Neural progenitor cell (in vitro differentiated cells): Measurements from ENCODE around the gene DNAJC3. TPM values are rescaled to one million over a fixed set of nuclear protein-coding genes. Genes with fewer than 3 reads are reported as not detected.
"Not testable (repeated sequence)": the region's sequence is repeated elsewhere in the genome, so short reads cannot be mapped to it uniquely, and the experiment has no call there.

Experiments
- DNase-seq: peaks from one replicate; pipeline ENCODE4 v3.0.0-alpha.2; 2016; ENCODE audit warnings: low spot score
- H2AFZ ChIP-seq: fragments of 200-600 bp; sonication (generic); replicated peaks from 2 replicates; pipeline ENCODE4 v1.6.1; 2016; ENCODE audit warnings: antibody characterized with exemption
- H3F3A ChIP-seq: fragments of 200-600 bp; sonication (generic); 2 replicates; pipeline ENCODE4 v1.6.1; 2016; ENCODE audit warnings: antibody characterized with exemption, low read depth
- H3K27ac ChIP-seq: fragments of 200-600 bp; sonication (generic); 2 replicates; pipeline ENCODE4 v1.5.1; 2016; ENCODE audit warnings: mild to moderate bottlenecking
- H3K27me3 ChIP-seq: fragments of 200-600 bp; sonication (generic); 2 replicates; pipeline ENCODE4 v1.6.1; 2016; ENCODE audit warnings: mild to moderate bottlenecking, moderate library complexity
- H3K36me3 ChIP-seq: fragments of 200-600 bp; sonication (generic); 2 replicates; pipeline ENCODE4 v1.5.1; 2016
- H3K4me1 ChIP-seq: fragments of 200-600 bp; sonication (generic); 2 replicates; pipeline ENCODE4 v1.6.1; 2016; ENCODE audit warnings: mixed run types
- H3K4me2 ChIP-seq: fragments of 200-600 bp; sonication (generic); 2 replicates; pipeline ENCODE4 v1.6.1; 2016
- H3K4me3 ChIP-seq: fragments of 200-600 bp; sonication (generic); 2 replicates; pipeline ENCODE4 v1.5.1; 2016
- H3K79me2 ChIP-seq: fragments of 200-600 bp; sonication (generic); 2 replicates; pipeline ENCODE4 v1.6.1; 2016; ENCODE audit warnings: low read depth
- H3K9ac ChIP-seq: fragments of 200-600 bp; sonication (generic); 2 replicates; pipeline ENCODE4 v1.6.1; 2016
- H3K9me3 ChIP-seq: fragments of 200-600 bp; sonication (generic); 2 replicates; pipeline ENCODE4 v1.5.1; 2016; ENCODE audit warnings: low read depth
- H4K20me1 ChIP-seq: fragments of 200-600 bp; sonication (generic); 2 replicates; pipeline ENCODE4 v1.6.1; 2016; ENCODE audit warnings: low read depth
- H3K27ac Mint-ChIP-seq: 3 replicates; pipeline ENCODE4 v1.8.0; 2021; ENCODE audit warnings: mixed read lengths
- H3K27me3 Mint-ChIP-seq: 2 replicates; pipeline ENCODE4 v1.8.0; 2022; ENCODE audit warnings: low read depth, mild to moderate bottlenecking, inconsistent platforms, moderate library complexity, mixed read lengths; ENCODE audit not compliant: insufficient read depth
- H3K36me3 Mint-ChIP-seq: 3 replicates; pipeline ENCODE4 v1.8.0; 2021; ENCODE audit warnings: mixed read lengths
- H3K4me1 Mint-ChIP-seq: 3 replicates; pipeline ENCODE4 v1.8.0; 2021; ENCODE audit warnings: mixed read lengths
- H3K4me3 Mint-ChIP-seq: 3 replicates; pipeline ENCODE4 v1.8.0; 2021; ENCODE audit warnings: mild to moderate bottlenecking, moderate library complexity, mixed read lengths
- H3K9me3 Mint-ChIP-seq: 3 replicates; pipeline ENCODE4 v1.8.0; 2020; ENCODE audit warnings: mixed read lengths
- EZH2 ChIP-seq: fragments of 200-600 bp; sonication (generic); IDR thresholded peaks from 2 replicates; pipeline ENCODE4 v1.6.1; 2017; ENCODE audit warnings: antibody characterized with exemption, mild to moderate bottlenecking, moderate library complexity
- EZH2phosphoT487 ChIP-seq: fragments of 200-600 bp; sonication (generic); IDR thresholded peaks from 2 replicates; pipeline ENCODE4 v1.6.1; 2017; ENCODE audit warnings: antibody characterized with exemption
- total RNA-seq: library from RNA; depleted of rRNA; stranded (reverse); fragments of >200 nt; gene quantifications from 2 replicates; pipeline ENCODE4 v1.2.3, GENCODE V29; 2015; ENCODE audit warnings: low replicate concordance
- TF ChIP-seq, protein P1 (sequence below): fragments of 200-600 bp; sonication (generic); IDR thresholded peaks from 2 replicates; pipeline ENCODE4 v1.5.1; 2017; ENCODE audit warnings: antibody characterized with exemption, mild to moderate bottlenecking

The DNAJC3 gene
- total RNA-seq, 1 donor from 2014 or later: 17.3 TPM

DNA sequence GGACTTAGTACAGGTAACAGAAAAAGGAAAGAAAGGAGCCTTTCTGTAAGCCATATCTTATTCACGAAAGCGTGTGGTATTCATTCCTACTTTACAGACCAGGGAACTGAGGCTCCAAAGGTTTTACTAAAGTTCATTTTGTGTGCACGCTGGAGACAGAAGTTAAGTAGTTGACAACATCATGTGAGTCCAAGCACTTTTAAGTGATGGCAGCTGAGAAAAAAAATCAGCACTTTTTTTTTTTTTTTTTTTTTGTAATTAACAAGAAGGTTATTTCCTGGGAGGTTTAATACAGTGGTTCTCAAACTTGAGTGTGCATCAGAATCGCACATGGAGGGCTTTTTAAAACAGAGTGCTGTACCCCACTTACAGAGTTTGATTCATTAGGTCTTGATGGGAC is 2.0 kb downstream of the DNAJC3 start:
- peak overlapping the region; percentile 95 for H3K4me2 ChIP-seq

DNA sequence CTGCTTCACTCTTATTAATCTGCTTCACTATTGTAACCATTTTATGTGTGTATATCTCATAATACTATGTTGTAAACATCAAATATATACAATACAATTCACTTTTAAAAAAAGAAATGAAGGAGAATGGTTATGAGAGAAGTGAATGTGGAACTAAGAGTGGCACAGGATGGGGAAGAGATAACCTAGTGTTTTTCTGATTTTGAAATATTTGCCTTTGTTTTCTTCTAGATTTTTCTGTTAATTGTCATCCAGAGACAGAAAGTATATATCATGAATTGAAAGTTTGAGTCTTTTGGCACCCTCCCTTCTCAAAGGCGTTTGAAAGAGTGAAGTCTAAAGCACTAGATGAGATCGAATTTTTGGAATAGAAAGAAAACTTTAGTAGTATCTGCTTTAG is 2.8 kb downstream of the DNAJC3 start:
- Mint-ChIP-seq H3K4me1 (peaks cover 23% of the 10 kb centered on the region), H3K4me3 (no peak overlapping the region), H3K9me3 (peaks cover 9% of the 10 kb centered on the region), H3K27ac (no peak overlapping the region), H3K36me3 (peaks cover 6% of the 10 kb centered on the region), H3K27me3 (peaks cover 5% of the 10 kb centered on the region)
- Histone ChIP-seq H3K36me3 (no peaks in the 10 kb centered on the region), H3K27ac (no peak overlapping the region), H3K4me1 (peaks cover 23% of the 10 kb centered on the region), H3K4me3 (no peak overlapping the region), H3F3A (peaks cover 18% of the 10 kb centered on the region), H2AFZ (no peak overlapping the region), H3K79me2 (peaks cover 42% of the 10 kb centered on the region), H3K4me2 (no peak overlapping the region), H3K27me3 (no peaks in the 10 kb centered on the region), H3K9ac (no peak overlapping the region), H4K20me1 (peaks cover 7% of the 10 kb centered on the region), H3K9me3 (no peaks in the 10 kb centered on the region)
- TF ChIP-seq EZH2 (no peak), EZH2phosphoT487 (no peak)
- TF ChIP-seq, protein P1, sequence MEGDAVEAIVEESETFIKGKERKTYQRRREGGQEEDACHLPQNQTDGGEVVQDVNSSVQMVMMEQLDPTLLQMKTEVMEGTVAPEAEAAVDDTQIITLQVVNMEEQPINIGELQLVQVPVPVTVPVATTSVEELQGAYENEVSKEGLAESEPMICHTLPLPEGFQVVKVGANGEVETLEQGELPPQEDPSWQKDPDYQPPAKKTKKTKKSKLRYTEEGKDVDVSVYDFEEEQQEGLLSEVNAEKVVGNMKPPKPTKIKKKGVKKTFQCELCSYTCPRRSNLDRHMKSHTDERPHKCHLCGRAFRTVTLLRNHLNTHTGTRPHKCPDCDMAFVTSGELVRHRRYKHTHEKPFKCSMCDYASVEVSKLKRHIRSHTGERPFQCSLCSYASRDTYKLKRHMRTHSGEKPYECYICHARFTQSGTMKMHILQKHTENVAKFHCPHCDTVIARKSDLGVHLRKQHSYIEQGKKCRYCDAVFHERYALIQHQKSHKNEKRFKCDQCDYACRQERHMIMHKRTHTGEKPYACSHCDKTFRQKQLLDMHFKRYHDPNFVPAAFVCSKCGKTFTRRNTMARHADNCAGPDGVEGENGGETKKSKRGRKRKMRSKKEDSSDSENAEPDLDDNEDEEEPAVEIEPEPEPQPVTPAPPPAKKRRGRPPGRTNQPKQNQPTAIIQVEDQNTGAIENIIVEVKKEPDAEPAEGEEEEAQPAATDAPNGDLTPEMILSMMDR: no peak
- DNase-seq: no peak

More for the DNA sequence above, 2.0 kb downstream of the DNAJC3 start:
- Histone ChIP-seq H3K4me1 (peaks cover 23% of the 10 kb centered on the region), H3K36me3 (no peaks in the 10 kb centered on the region), H3K9ac (no peak overlapping the region), H3K27ac (no peak overlapping the region), H3K4me3 (peak overlapping the region; percentile 75), H3K9me3 (no peaks in the 10 kb centered on the region), H3K27me3 (no peaks in the 10 kb centered on the region), H2AFZ (no peak overlapping the region), H3F3A (peaks cover 18% of the 10 kb centered on the region), H3K79me2 (peaks cover 45% of the 10 kb centered on the region), H4K20me1 (peaks cover 7% of the 10 kb centered on the region)
- H3K9me3 Mint-ChIP-seq: peaks cover 6% of the 10 kb centered on the region
- H3K27ac Mint-ChIP-seq: no peak overlapping the region
- DNase-seq: no peak
- H3K4me1 Mint-ChIP-seq: peaks cover 24% of the 10 kb centered on the region
- TF ChIP-seq EZH2 (no peak), EZH2phosphoT487 (no peak)
- TF ChIP-seq, protein P1: no peak
- peak overlapping the region; percentile 92 for H3K4me3 Mint-ChIP-seq
- H3K27me3 Mint-ChIP-seq: peaks cover 5% of the 10 kb centered on the region
- peaks cover 2% of the 10 kb centered on the region for H3K36me3 Mint-ChIP-seq

DNA sequence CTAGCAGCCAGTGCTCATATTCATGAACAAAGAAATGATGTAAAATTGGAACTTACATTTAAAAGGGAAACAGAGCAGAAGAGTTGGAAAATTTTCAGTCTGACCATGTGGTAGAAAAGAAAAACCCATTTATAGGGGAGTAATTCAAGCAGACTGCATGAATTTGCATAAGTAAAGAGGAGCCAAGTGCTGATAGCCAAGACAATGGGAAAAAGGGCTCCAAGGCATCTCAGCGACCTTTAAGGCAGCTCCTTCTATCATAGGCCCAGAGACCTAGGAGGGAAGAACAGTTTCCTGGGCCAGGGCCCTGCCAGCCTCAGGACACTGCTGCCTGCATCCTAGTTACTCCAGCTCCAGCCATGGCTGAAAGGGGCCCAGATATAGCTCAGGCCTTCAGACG is 7.5 kb downstream of the DNAJC3 start:
- peaks cover 19% of the 10 kb centered on the region for H3K36me3 Mint-ChIP-seq
- H3K79me2 ChIP-seq: peaks cover 62% of the 10 kb centered on the region

DNA sequence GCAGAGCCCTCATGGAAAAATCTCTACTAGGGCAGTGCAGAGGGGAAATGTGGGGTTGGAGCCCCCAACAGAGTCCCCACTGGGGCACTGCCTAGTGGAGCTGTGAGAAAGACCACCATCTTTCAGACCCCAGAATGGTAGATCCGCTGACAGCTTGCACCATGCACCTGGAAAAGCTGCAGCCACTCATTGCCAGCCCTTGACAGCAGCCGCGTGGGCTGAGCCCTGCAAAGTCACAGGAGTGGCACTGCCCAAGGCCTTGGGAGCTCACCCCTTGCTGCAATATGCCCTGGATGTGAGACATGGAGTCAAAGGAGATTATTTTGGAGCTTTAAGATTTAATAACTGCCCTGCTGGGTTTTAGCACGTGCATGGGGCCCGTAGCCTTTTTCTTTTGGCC is 8.0 kb downstream of the DNAJC3 start:
- Mint-ChIP-seq H3K36me3 (peaks cover 22% of the 10 kb centered on the region), H3K9me3 (peaks cover 49% of the 10 kb centered on the region)
- H3K4me1 Mint-ChIP-seq, H3F3A ChIP-seq, H4K20me1 ChIP-seq, DNase-seq, H3K27me3 Mint-ChIP-seq, H3K4me2 ChIP-seq, H3K9ac ChIP-seq, H3K4me3 Mint-ChIP-seq, H3K4me1 ChIP-seq, H3K27ac ChIP-seq, H3K36me3 ChIP-seq, H3K9me3 ChIP-seq, H2AFZ ChIP-seq, H3K27me3 ChIP-seq, H3K4me3 ChIP-seq, H3K27ac Mint-ChIP-seq: not testable (repeated sequence)
- H3K79me2 ChIP-seq: peaks cover 60% of the 10 kb centered on the region

More for the DNA sequence above, 7.5 kb downstream of the DNAJC3 start:
- Mint-ChIP-seq H3K4me3 (no peak overlapping the region), H3K9me3 (peaks cover 44% of the 10 kb centered on the region), H3K27ac (no peak overlapping the region), H3K4me1 (no peaks in the 10 kb centered on the region), H3K27me3 (peaks cover 2% of the 10 kb centered on the region)
- H3K9ac ChIP-seq: no peak overlapping the region
- H3K27me3 ChIP-seq: no peaks in the 10 kb centered on the region
- TF ChIP-seq EZH2phosphoT487 (no peak), EZH2 (no peak)
- TF ChIP-seq, protein P1: no peak
- H3K27ac ChIP-seq: no peak overlapping the region
- H3K4me2 ChIP-seq: no peak overlapping the region
- H4K20me1 ChIP-seq: no peaks in the 10 kb centered on the region
- no peak overlapping the region for H3K4me3 ChIP-seq
- DNase-seq: no peak
- no peaks in the 10 kb centered on the region for H3K36me3 ChIP-seq
- no peaks in the 10 kb centered on the region for H3F3A ChIP-seq
- H3K9me3 ChIP-seq: no peaks in the 10 kb centered on the region
- no peak overlapping the region for H2AFZ ChIP-seq
- H3K4me1 ChIP-seq: no peaks in the 10 kb centered on the region
